Measurements from ENCODE around the gene ATP8B3.

- TF ChIP-seq CTCF (IDR thresholded peaks at IDR 0.05) (no peak), POLR2A (IDR thresholded peaks at IDR 0.05) (no peak)
These were observed 59.0 kb downstream of the ATP8B3 start, which contains the start of gene ONECUT3 for GRCh38 chr19:1752757-1753728.
